ENCODE results near the gene ZNF778. TPM values are rescaled to one million over a fixed set of nuclear protein-coding genes. Genes with fewer than 3 reads are reported as not detected.
"Not testable (repeated sequence)": the region's sequence is repeated elsewhere in the genome, so short reads cannot be mapped to it uniquely, and the experiment has no call there.

Gene ZNF778
- total RNA-seq, 2 donors from 2014 or later, result 17.1 to 27.2 TPM

DNA sequence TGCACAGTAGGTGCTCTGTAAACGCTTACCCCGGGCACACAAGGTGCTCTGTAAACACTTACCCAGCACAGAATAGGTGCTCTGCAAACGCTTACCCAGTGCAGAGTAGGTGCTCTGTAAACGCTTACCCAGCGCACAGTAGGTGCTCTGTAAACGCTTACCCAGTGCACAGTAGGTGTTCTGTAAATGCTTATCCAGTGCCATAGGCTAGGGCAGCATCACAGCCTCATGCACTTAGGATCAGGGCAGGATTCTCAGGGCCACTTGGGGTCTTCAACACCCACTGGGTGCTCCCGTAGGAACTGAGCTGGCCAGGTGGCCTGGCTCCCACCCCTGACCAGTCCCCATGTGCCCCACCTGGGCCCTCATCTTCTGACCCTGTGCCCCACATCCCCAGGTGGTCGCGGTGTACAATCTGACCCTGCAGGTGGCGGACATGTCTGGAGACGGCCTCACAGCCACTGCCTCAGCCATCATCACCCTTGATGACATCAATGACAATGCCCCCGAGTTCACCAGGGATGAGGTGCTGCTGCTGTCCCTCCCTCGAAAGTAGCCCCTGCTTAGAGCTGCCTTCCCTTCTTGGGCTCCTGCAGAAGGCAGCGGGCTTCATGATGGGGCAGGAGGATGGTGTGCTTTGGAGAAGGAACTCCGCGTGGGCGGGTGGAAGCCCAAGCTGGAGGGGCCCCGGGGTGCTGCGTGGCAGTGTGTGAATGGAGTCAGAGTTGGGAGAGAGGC lies 30.3 kb upstream of the ZNF778 start:
- no peak overlapping the region for H3K4me3 ChIP-seq
- no peaks in the 10 kb centered on the region for H3K9me3 ChIP-seq
- DNase-seq (ENCODE audit: low spot score) (no peak), ATAC-seq (ENCODE audit: insufficient number of reproducible peaks, low FRiP score, low read depth) (no peak)
- TF ChIP-seq, protein P1, sequence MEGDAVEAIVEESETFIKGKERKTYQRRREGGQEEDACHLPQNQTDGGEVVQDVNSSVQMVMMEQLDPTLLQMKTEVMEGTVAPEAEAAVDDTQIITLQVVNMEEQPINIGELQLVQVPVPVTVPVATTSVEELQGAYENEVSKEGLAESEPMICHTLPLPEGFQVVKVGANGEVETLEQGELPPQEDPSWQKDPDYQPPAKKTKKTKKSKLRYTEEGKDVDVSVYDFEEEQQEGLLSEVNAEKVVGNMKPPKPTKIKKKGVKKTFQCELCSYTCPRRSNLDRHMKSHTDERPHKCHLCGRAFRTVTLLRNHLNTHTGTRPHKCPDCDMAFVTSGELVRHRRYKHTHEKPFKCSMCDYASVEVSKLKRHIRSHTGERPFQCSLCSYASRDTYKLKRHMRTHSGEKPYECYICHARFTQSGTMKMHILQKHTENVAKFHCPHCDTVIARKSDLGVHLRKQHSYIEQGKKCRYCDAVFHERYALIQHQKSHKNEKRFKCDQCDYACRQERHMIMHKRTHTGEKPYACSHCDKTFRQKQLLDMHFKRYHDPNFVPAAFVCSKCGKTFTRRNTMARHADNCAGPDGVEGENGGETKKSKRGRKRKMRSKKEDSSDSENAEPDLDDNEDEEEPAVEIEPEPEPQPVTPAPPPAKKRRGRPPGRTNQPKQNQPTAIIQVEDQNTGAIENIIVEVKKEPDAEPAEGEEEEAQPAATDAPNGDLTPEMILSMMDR (IDR thresholded peaks at IDR 0.05), result no peak
- H3K36me3 ChIP-seq, result no peaks in the 10 kb centered on the region
- H3K27me3 ChIP-seq (replicated peaks; ENCODE audit: insufficient read depth), result no peaks in the 10 kb centered on the region
- H3K27ac ChIP-seq, result no peak overlapping the region
- H3K4me1 ChIP-seq (ENCODE audit: control insufficient read depth in 1 of 2, low read depth in 2 of 2), result peaks cover 0 to 4% of the 10 kb centered on the region in 2 donors

DNA sequence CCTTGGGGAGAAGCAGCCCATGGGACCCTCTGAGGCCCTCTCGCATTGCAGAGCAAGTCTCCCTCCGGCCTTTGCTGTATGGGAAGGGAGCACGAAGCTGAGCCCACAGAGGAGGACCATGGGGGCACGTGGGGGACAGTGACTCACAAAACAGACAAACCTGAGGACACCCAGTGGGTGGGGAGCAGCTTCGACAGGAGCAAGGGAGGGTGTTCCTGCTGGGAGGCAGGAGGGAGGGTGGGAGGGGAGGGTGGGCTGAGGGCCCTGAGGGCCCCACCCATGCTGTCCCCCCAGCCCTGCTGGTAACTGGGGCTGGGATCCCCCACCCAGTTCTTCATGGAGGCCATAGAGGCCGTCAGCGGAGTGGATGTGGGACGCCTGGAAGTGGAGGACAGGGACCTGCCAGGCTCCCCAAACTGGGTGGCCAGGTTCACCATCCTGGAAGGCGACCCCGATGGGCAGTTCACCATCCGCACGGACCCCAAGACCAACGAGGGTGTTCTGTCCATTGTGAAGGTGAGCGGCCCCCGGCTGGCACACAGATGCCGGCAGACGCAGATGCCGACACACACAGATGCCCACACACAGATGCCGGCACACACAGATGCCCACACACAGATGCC lies 29.6 kb upstream of the ZNF778 start:
- Histone ChIP-seq H3K27ac (no peak overlapping the region), H3K27me3 (replicated peaks; ENCODE audit: insufficient read depth) (no peaks in the 10 kb centered on the region), H3K9me3 (no peaks in the 10 kb centered on the region), H3K4me1 (ENCODE audit: control insufficient read depth in 1 of 2, low read depth in 2 of 2) (peaks cover 0 to 4% of the 10 kb centered on the region in 2 donors), H3K4me3 (no peak overlapping the region), H3K36me3 (no peaks in the 10 kb centered on the region)
- no peak for DNase-seq (ENCODE audit: low spot score)
- TF ChIP-seq, protein P1 (IDR thresholded peaks at IDR 0.05), result no peak
- ATAC-seq (ENCODE audit: insufficient number of reproducible peaks, low FRiP score, low read depth), result no peak

DNA sequence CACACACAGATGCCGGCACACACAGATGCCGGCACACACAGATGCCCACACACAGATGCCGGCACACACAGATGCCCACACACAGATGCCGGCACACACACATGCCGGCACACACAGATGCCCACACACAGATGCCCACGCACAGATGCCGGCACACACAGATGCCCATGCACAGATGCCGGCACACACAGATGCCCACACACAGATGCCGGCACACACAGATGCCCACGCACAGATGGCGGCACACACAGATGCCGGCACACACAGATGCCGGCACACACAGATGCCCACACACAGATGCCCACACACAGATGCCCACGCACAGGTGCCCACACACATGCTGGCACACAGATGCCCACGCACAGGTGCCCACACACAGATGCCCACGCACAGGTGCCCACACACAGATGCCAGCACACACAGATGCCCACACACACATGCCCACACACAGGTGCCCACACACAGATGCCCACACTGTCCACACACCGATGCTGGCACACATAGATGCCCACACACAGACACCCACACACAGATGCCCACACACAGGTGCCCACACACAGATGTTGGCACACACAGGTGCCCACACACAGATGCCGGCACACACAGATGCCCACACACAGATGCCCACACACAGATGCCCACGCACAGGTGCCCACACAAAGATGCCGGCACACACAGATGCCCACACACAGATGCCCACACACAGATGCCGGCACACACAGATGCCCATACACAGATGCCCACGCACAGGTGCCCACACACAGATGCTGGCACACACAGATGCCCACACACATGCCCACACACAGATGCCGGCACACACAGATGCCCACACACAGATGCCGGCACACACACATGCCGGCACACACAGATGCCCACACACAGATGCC lies 28.8 kb upstream of the ZNF778 start:
- H3K9me3 ChIP-seq; H3K27ac ChIP-seq; ATAC-seq (ENCODE audit: insufficient number of reproducible peaks, low FRiP score, low read depth); H3K36me3 ChIP-seq; DNase-seq (ENCODE audit: low spot score); H3K27me3 ChIP-seq (replicated peaks; ENCODE audit: insufficient read depth); H3K4me1 ChIP-seq (ENCODE audit: control insufficient read depth in 1 of 2, low read depth in 2 of 2); H3K4me3 ChIP-seq: not testable (repeated sequence)

DNA sequence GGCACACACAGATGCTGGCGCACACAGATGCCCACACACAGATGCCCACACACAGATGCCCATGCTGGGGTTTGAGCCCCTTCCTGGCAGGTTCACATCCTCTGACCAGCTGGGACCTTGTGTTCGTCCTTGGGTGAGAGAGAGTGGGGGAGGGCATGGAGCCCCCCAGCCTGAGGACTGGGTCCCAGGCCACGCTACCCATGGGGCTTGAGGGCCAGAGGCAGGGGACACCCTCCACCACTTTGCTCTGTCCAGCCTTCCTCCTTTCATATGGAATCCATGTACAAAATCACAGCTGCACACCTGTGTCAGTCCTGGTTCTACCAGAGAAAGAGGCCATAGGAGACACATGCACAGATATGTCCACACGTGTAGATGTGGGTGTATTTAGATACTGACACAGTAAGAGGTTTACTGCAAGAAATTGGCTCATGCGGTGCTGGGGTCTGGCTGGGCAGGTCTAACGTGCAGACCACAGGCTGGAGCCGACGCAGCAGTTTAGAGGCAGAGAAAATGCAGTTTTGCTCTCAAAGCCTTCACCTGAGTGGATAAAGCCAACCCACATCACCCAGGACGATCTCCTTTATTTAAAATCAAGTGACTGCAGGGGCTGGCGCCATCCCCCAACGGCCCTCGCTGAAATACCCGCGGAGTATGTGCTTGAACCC lies 28.0 kb upstream of the ZNF778 start:
- Histone ChIP-seq H3K27ac (no peak overlapping the region), H3K9me3 (no peaks in the 10 kb centered on the region), H3K4me3 (no peak overlapping the region), H3K4me1 (ENCODE audit: control insufficient read depth in 1 of 2, low read depth in 2 of 2) (peaks cover 0 to 4% of the 10 kb centered on the region in 2 donors), H3K27me3 (replicated peaks; ENCODE audit: insufficient read depth) (no peaks in the 10 kb centered on the region), H3K36me3 (no peaks in the 10 kb centered on the region)
- TF ChIP-seq, protein P1 (IDR thresholded peaks at IDR 0.05), result no peak
- ATAC-seq (ENCODE audit: insufficient number of reproducible peaks, low FRiP score, low read depth) (no peak), DNase-seq (ENCODE audit: low spot score) (no peak)

DNA sequence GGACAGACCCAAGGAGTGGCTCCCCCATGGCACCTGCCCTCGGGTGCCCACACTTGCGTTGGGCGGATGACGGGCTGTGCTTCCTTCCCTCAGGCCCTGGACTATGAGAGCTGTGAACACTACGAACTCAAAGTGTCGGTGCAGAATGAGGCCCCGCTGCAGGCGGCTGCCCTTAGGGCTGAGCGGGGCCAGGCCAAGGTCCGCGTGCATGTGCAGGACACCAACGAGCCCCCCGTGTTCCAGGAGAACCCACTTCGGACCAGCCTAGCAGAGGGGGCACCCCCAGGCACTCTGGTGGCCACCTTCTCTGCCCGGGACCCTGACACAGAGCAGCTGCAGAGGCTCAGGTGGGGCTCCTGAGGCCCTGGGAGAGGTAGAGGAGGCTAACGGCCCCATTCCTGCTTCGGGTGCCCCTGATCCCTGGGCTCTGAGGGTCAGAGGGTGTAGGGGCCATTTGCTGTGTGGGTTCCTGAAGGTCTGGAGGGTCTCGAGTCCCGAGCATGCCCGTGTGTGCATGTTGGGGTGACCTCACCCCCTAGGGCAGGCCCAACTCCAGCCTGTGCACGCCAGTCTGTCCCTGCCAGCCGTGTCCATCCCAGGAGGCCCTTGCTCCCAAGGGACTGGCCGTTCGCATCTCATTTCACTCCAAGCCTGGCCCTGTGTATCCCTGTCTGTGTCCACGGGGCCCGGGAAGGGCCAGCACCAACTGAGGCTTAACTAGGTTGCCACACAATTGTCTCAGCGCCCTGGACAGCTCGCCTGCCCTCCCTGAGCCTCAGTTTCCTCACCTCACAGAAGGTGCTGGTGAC lies 27.1 kb upstream of the ZNF778 start:
- no peaks in the 10 kb centered on the region for H3K9me3 ChIP-seq
- no peak overlapping the region for H3K27ac ChIP-seq
- H3K4me1 ChIP-seq (ENCODE audit: control insufficient read depth in 1 of 2, low read depth in 2 of 2), result peaks cover 0 to 4% of the 10 kb centered on the region in 2 donors
- no peak overlapping the region for H3K4me3 ChIP-seq
- no peaks in the 10 kb centered on the region for H3K36me3 ChIP-seq
- ATAC-seq (ENCODE audit: insufficient number of reproducible peaks, low FRiP score, low read depth) (no peak), DNase-seq (ENCODE audit: low spot score) (no peak)
- H3K27me3 ChIP-seq (replicated peaks; ENCODE audit: insufficient read depth), result no peaks in the 10 kb centered on the region
- TF ChIP-seq, protein P1 (IDR thresholded peaks at IDR 0.05), result no peak
